Sigmoid colon (tissue), 7 donors: ENCODE results near the gene ENO2. TPM values are rescaled to one million over a fixed set of nuclear protein-coding genes. Genes with fewer than 3 reads are reported as not detected.

Experiments used
- DNase-seq: peaks from one replicate; pipeline ENCODE4 v3.0.0-alpha.2; 2019
- H3K27ac ChIP-seq, 4 donors: fragments of 200-600 bp; sonication (generic); one replicate each; pipeline ENCODE4 v1.5.1; 2016 to 2019; ENCODE audit warnings: mild to moderate bottlenecking in 1 of 4
- H3K27me3 ChIP-seq, 3 donors: fragments of 200-600 bp; sonication (generic); one replicate each; pipeline ENCODE4 v1.5.1; 2019; ENCODE audit warnings: mild to moderate bottlenecking in 1 of 3
- H3K36me3 ChIP-seq, 4 donors: fragments of 200-600 bp; sonication (generic); one replicate each; pipeline ENCODE4 v1.5.1; 2016 to 2019
- H3K4me1 ChIP-seq, 4 donors: fragments of 200-600 bp; sonication (generic); one replicate each; pipeline ENCODE4 v1.5.1; 2017 to 2019
- H3K4me3 ChIP-seq, 4 donors: fragments of 200-600 bp; sonication (generic); one replicate each; pipeline ENCODE4 v1.5.1; 2017 to 2019; ENCODE audit warnings: mild to moderate bottlenecking in 2 of 4, moderate library complexity in 1 of 4
- H3K9me3 ChIP-seq, 4 donors: fragments of 200-600 bp in 3 of 4; sonication (generic) in 3 of 4; one replicate each; pipeline versions ENCODE4 v1.5.1 to v1.6.1; 2013 to 2019
- CTCF ChIP-seq, 4 experiments: fragments of 450-650 bp in 3 of 4; fragments of 200-600 bp in 1 of 4; IDR thresholded peaks; one replicate each; pipeline ENCODE4 v1.5.1; 2016 to 2019; ENCODE audit warnings: antibody characterized with exemption in 4 of 4, mild to moderate bottlenecking in 3 of 4, moderate library complexity in 2 of 4
- EP300 ChIP-seq, 4 donors: sonication (generic); formaldehyde crosslinking; IDR thresholded peaks; one replicate each; pipeline ENCODE4 v1.6.1; 2017; ENCODE audit warnings: antibody characterized with exemption in 4 of 4
- POLR2A ChIP-seq, 2 donors: fragments of 450-650 bp; IDR thresholded peaks; one replicate each; pipeline ENCODE4 v1.6.1; 2016; ENCODE audit warnings: antibody characterized with exemption in 2 of 2, mild to moderate bottlenecking in 2 of 2, moderate library complexity in 2 of 2
- POLR2AphosphoS5 ChIP-seq, 4 donors: sonication (generic); formaldehyde crosslinking; IDR thresholded peaks; one replicate each; pipeline ENCODE4 v1.6.1; 2017; ENCODE audit warnings: antibody characterized with exemption in 4 of 4
- WGBS, 2 donors: extraction: QIAGEN DNeasy Blood & Tissue Kit; methylation state at CpG; one replicate each; pipeline ENCODE4 v1.1.7; 2013; 5-methylcytosine and 5-hydroxymethylcytosine counted together
- intact Hi-C: fragments of 100-400 bp; cut with DNase I; formaldehyde crosslinking; loops from one replicate; pipeline ENCODE4 v1.15.1; 2023
- polyA plus RNA-seq, 3 donors: library from polyadenylated mRNA; stranded (reverse); fragments of 200-250 nt; gene quantifications; one replicate each; pipeline ENCODE4 v1.2.3, GENCODE V29; 2013
- total RNA-seq, 4 donors: library from RNA; depleted of rRNA; stranded (reverse); fragments of >200 nt; gene quantifications; one replicate each; pipeline ENCODE4 v1.1.0, GENCODE V29; 2016
- donor health status: healthy with polysubstance abuse.
- donor health status: Bipolar disorder and iron deficiency.
- donor health status: healthy.

Gene ENO2
- total and polyA plus RNA-seq, 7 donors: 1.8 to 37.5 (median 26.3) TPM

- Histone ChIP-seq H3K4me3 (no peak overlapping the region), H3K9me3 (no peaks in the 10 kb centered on the region), H3K27me3 (no peaks in the 10 kb centered on the region), H3K27ac (peak overlapping the region in 1 of 4 donors; percentile 81), H3K36me3 (no peaks in the 10 kb centered on the region), H3K4me1 (peaks cover 0 to 42% (median 29%) of the 10 kb centered on the region in 4 donors)
- 89 to 91% methylated on average over 26 of the region's 26 CpGs for WGBS, 2 donors
- peak; percentile 64 for DNase-seq
- intact Hi-C loops: no loop called here
- TF ChIP-seq CTCF (IDR thresholded peaks at IDR 0.05): no peak
- TF ChIP-seq EP300 (IDR thresholded peaks at IDR 0.05): no peak
Observed at GRCh38 chr12:6959805-6960592, 45.6 kb downstream of the ENO2 start.

- intact Hi-C loops: no loop called here
- 66 to 70% methylated on average over 13 of the region's 13 CpGs for WGBS, 2 donors
- Histone ChIP-seq H3K36me3 (peaks cover 5 to 7% (median 6%) of the 10 kb centered on the region in 4 donors), H3K9me3 (no peaks in the 10 kb centered on the region), H3K27ac (peak overlapping the region; percentile 64 to 86 (median 82)), H3K4me3 (peak overlapping the region in 1 of 4 donors; percentile 11), H3K27me3 (no peaks in the 10 kb centered on the region), H3K4me1 (peaks cover 0 to 48% (median 31%) of the 10 kb centered on the region in 4 donors)
- DNase-seq: peak; percentile 70
- TF ChIP-seq POLR2AphosphoS5 (IDR thresholded peaks at IDR 0.05) (no peak), CTCF (IDR thresholded peaks at IDR 0.05) (no peak), EP300 (IDR thresholded peaks at IDR 0.05) (no peak), POLR2A (IDR thresholded peaks at IDR 0.05) (no peak)
Observed at GRCh38 chr12:6960593-6961277, 46.4 kb downstream of the ENO2 start.

DNA sequence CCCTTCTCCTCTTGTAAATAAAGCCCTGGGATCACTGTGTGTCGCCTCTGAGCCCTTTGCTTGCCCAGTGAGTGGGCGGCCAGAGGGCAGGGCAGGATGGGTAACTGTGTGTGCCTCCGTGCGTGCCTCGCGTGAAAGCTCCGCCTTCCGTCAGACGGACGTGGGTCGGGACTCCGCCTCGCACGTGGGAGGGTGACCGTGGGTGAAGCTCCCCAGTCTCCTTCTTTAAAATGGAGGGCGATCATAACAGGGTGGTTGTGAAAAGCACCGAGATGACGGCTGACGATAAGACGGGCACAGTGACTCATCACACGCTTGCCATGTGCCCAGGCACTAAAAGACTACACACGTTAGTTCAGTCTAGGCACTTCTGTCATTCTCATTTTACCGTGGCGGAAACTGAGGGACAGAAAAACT lies 46.9 kb downstream of the ENO2 start:
- peak overlapping the region in 3 of 4 donors; percentile 7 to 34 (median 11) for H3K4me3 ChIP-seq
- H3K9me3 ChIP-seq: no peaks in the 10 kb centered on the region
- DNase-seq: peak; percentile 86
- no peaks in the 10 kb centered on the region for H3K27me3 ChIP-seq
- intact Hi-C loops: no loop called here
- H3K36me3 ChIP-seq: peaks cover 10 to 12% (median 11%) of the 10 kb centered on the region in 4 donors
- no peak for TF ChIP-seq POLR2A (IDR thresholded peaks at IDR 0.05)
- TF ChIP-seq POLR2AphosphoS5 (IDR thresholded peaks at IDR 0.05): peak in 1 of 4 donors; percentile 17
- no peak for TF ChIP-seq EP300 (IDR thresholded peaks at IDR 0.05)
- peaks cover 0 to 48% (median 31%) of the 10 kb centered on the region in 4 donors for H3K4me1 ChIP-seq
- H3K27ac ChIP-seq: peak overlapping the region; percentile 64 to 86 (median 82)
- 3 to 21% methylated on average over 24 of the region's 24 CpGs for WGBS, 2 donors

GRCh38 chr12:6961695-6962284 lies 47.4 kb downstream of the ENO2 start:
- H3K9me3 ChIP-seq: no peaks in the 10 kb centered on the region
- peak; percentile 89 for DNase-seq
- peak overlapping the region in 3 of 4 donors; percentile 7 to 34 (median 11) for H3K4me3 ChIP-seq
- no peaks in the 10 kb centered on the region for H3K27me3 ChIP-seq
- H3K27ac ChIP-seq: peak overlapping the region; percentile 64 to 86 (median 82)
- TF ChIP-seq EP300 (IDR thresholded peaks at IDR 0.05): no peak
- peak in 2 of 4 donors; percentile 7 to 11 for TF ChIP-seq POLR2AphosphoS5 (IDR thresholded peaks at IDR 0.05)
- TF ChIP-seq CTCF (IDR thresholded peaks at IDR 0.05): peak; percentile 20 to 47 (median 42)
- TF ChIP-seq POLR2A (IDR thresholded peaks at IDR 0.05): no peak
- peaks cover 0 to 48% (median 31%) of the 10 kb centered on the region in 4 donors for H3K4me1 ChIP-seq
- peaks cover 15 to 17% (median 16%) of the 10 kb centered on the region in 4 donors for H3K36me3 ChIP-seq
- intact Hi-C loops: no loop called here
- WGBS, 2 donors: 2 to 19% methylated on average over 16 of the region's 16 CpGs
